Thyroid gland (tissue), 4 donors: ENCODE results near the gene RAB14. TPM values are rescaled to one million over a fixed set of nuclear protein-coding genes. Genes with fewer than 3 reads are reported as not detected.

Experiments
- DNase-seq, 2 donors: peaks; one replicate each; pipeline ENCODE4 v3.0.0-alpha.2; 2019
- H3K27ac ChIP-seq, 3 donors: fragments of 200-600 bp; sonication (generic); 1 replicate in 2 of 3; 2 replicates in 1 of 3; pipeline ENCODE4 v1.5.1; 2016 to 2019; ENCODE audit warnings: mild to moderate bottlenecking in 1 of 3, moderate library complexity in 1 of 3
- H3K27me3 ChIP-seq: fragments of 200-600 bp; sonication (generic); one replicate; pipeline ENCODE4 v1.5.1; 2019
- H3K36me3 ChIP-seq, 2 donors: fragments of 200-600 bp; sonication (generic); one replicate each; pipeline ENCODE4 v1.5.1; 2016 to 2019
- H3K4me1 ChIP-seq, 2 donors: fragments of 200-600 bp; sonication (generic); one replicate each; pipeline ENCODE4 v1.5.1; 2017 to 2019
- H3K4me3 ChIP-seq, 3 donors: fragments of 200-600 bp; sonication (generic); replicated peaks in 1 of 3; 1 replicate in 2 of 3; 2 replicates in 1 of 3; pipeline ENCODE4 v1.5.1; 2016; ENCODE audit warnings: mild to moderate bottlenecking in 1 of 3
- H3K9me3 ChIP-seq: fragments of 200-600 bp; sonication (generic); one replicate; pipeline ENCODE4 v1.5.1; 2017
- CTCF ChIP-seq, 6 experiments: fragments of 200-600 bp in 3 of 6; fragments of 450-650 bp in 3 of 6; sonication (generic) in 3 of 6; IDR thresholded peaks; one replicate each; pipeline ENCODE4 v1.5.1; 2016 to 2019; ENCODE audit warnings: antibody characterized with exemption in 6 of 6, mild to moderate bottlenecking in 2 of 6, inconsistent platforms in 1 of 6, moderate library complexity in 1 of 6
- POLR2A ChIP-seq, 2 donors: fragments of 450-650 bp; IDR thresholded peaks; one replicate each; pipeline ENCODE4 v1.6.1; 2017; ENCODE audit warnings: antibody characterized with exemption in 2 of 2, mild to moderate bottlenecking in 2 of 2, moderate library complexity in 1 of 2
- WGBS, 2 donors: methylation state at CpG; one replicate each; pipeline ENCODE4 v1.1.5; 2017; 5-methylcytosine and 5-hydroxymethylcytosine counted together
- intact Hi-C: fragments of 100-400 bp; cut with DNase I; formaldehyde crosslinking; loops from one replicate; pipeline ENCODE4 v1.15.1; 2023
- total RNA-seq, 4 donors: library from RNA; depleted of rRNA; stranded (reverse); fragments of >200 nt; gene quantifications; one replicate each; pipeline ENCODE4 v1.2.3, GENCODE V29; 2016

RAB14 gene
- total RNA-seq, 4 donors from 2014 or later: 44.6 to 55.8 (median 49.1) TPM

GRCh38 chr9:121216271-121216805, 14.7 kb upstream of the RAB14 start:
- DNase-seq: no peak
- Histone ChIP-seq H3K9me3 (no peaks in the 10 kb centered on the region), H3K4me1 (peaks cover 0 to 7% of the 10 kb centered on the region in 2 donors), H3K27ac (no peak overlapping the region), H3K4me3 (no peak overlapping the region), H3K36me3 (no peaks in the 10 kb centered on the region), H3K27me3 (no peaks in the 10 kb centered on the region)
- WGBS, 2 donors: 85 to 92% methylated on average over 3 of the region's 3 CpGs
- TF ChIP-seq CTCF (IDR thresholded peaks at IDR 0.05) (no peak), POLR2A (IDR thresholded peaks at IDR 0.05) (no peak)
- intact Hi-C loops: no loop called here

GRCh38 chr9:121214005-121214404, 12.3 kb upstream of the RAB14 start:
- peaks cover 0 to 7% of the 10 kb centered on the region in 2 donors for H3K4me1 ChIP-seq
- H3K9me3 ChIP-seq: no peaks in the 10 kb centered on the region
- no peaks in the 10 kb centered on the region for H3K36me3 ChIP-seq
- H3K27me3 ChIP-seq: no peaks in the 10 kb centered on the region
- DNase-seq: no peak
- no peak overlapping the region for H3K4me3 ChIP-seq
- intact Hi-C loops: loop anchor here (5.0 kb wide), 3 partner anchors 53 to 183 kb away; partner anchors contain the start of gene GSN
- TF ChIP-seq POLR2A (IDR thresholded peaks at IDR 0.05) (no peak), CTCF (IDR thresholded peaks at IDR 0.05) (no peak)
- WGBS, 2 donors: 71 to 75% methylated on average over 2 of the region's 2 CpGs
- no peak overlapping the region for H3K27ac ChIP-seq

GRCh38 chr9:121213136-121213806, 11.6 kb upstream of the RAB14 start:
- 20 to 21% methylated on average over 9 of the region's 9 CpGs for WGBS, 2 donors
- peaks cover 0 to 7% of the 10 kb centered on the region in 2 donors for H3K4me1 ChIP-seq
- peak overlapping the region in 2 of 3 donors; percentile 45 to 63 for H3K27ac ChIP-seq
- no peak for TF ChIP-seq POLR2A (IDR thresholded peaks at IDR 0.05)
- TF ChIP-seq CTCF (IDR thresholded peaks at IDR 0.05): peak; percentile 89 to 96 (median 95)
- intact Hi-C loops: loop anchor here (5.0 kb wide), 3 partner anchors 54 to 184 kb away; partner anchors contain the start of gene GSN
- DNase-seq: peak; percentile 91 to 95
- no peaks in the 10 kb centered on the region for H3K27me3 ChIP-seq
- no peaks in the 10 kb centered on the region for H3K9me3 ChIP-seq
- H3K36me3 ChIP-seq: no peaks in the 10 kb centered on the region
- H3K4me3 ChIP-seq: no peak overlapping the region

GRCh38 chr9:121210536-121210935, 8.9 kb upstream of the RAB14 start:
- H3K36me3 ChIP-seq: no peaks in the 10 kb centered on the region
- TF ChIP-seq CTCF (IDR thresholded peaks at IDR 0.05): no peak
- H3K4me1 ChIP-seq: peaks cover 0 to 7% of the 10 kb centered on the region in 2 donors
- WGBS, 2 donors: 93 to 94% methylated on average over 5 of the region's 5 CpGs
- no peak overlapping the region for H3K4me3 ChIP-seq
- intact Hi-C loops: loop anchor here (5.0 kb wide), 3 partner anchors 57 to 187 kb away; partner anchors contain the start of gene GSN
- H3K27ac ChIP-seq: no peak overlapping the region
- no peak for DNase-seq
- no peaks in the 10 kb centered on the region for H3K27me3 ChIP-seq
- H3K9me3 ChIP-seq: no peaks in the 10 kb centered on the region

- no peak overlapping the region for H3K4me3 ChIP-seq
- no peaks in the 10 kb centered on the region for H3K27me3 ChIP-seq
- no peaks in the 10 kb centered on the region for H3K36me3 ChIP-seq
- H3K27ac ChIP-seq: no peak overlapping the region
- DNase-seq: no peak
- no peak for TF ChIP-seq POLR2A (IDR thresholded peaks at IDR 0.05)
- TF ChIP-seq CTCF (IDR thresholded peaks at IDR 0.05): no peak
- H3K9me3 ChIP-seq: no peaks in the 10 kb centered on the region
- WGBS, 2 donors: 69 to 76% methylated on average over 2 of the region's 2 CpGs
- H3K4me1 ChIP-seq: peaks cover 1 to 3% of the 10 kb centered on the region in 2 donors
- intact Hi-C loops: no loop called here
Measured at GRCh38 chr9:121207371-121207940, 5.8 kb upstream of the RAB14 start.
